Brain pericyte (primary cell): ENCODE results near the gene SOS1.
A peak's percentile ranks its signal among the peaks of the same experiment; 100 is the strongest.
"Not testable (repeated sequence)": the region's sequence is repeated elsewhere in the genome, so short reads cannot be mapped to it uniquely, and the experiment has no call there.

ENCODE experiments used
- DNase-seq: peaks from one replicate; pipeline ENCODE4 v3.0.0-alpha.2; 2012; ENCODE audit warnings: low read depth, low spot score

SOS1 gene

DNA sequence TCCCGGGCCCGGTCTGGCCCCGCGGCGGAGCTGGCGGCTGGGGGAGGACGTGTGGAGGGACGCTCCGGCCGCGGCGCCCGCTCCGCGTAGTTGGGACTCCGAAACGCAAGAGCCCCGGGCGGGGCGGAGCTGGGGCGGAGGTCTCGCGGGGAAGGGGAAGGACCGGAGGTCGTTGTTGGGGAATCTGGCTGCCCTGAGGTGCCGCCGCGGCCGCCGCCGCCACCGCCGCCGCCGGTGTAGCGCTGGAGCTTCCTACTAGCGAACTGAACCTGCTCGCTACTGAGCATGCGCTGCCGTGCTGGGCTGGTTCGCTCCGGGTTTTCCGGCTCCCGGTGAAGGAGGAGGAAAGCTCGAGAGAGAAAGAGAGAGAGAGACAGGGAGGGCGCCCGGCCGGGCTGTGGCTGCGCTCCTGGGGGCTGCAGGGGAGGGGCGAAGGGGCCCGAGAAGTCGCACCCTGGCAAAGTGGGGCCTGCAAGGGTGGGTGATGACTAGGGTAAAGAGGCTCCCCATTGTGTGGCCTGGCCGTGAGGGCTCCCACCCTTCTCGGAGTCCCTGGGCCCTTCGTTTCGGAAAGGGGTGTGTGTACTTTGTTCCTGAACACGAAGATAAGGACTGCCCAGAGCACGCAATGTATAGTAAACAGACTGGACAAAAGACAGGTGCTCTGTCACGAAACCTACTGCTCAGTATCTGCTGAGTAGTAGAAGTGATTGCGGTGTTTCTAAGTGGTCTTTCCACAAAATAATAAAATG, at the start of gene SOS1:
Gene SOS1, minus strand, starts transcription at position 281 of the 752 bp plus-strand sequence. CDS start 629 bp downstream, outside the sequence.
- peak; percentile 81 for DNase-seq

DNA sequence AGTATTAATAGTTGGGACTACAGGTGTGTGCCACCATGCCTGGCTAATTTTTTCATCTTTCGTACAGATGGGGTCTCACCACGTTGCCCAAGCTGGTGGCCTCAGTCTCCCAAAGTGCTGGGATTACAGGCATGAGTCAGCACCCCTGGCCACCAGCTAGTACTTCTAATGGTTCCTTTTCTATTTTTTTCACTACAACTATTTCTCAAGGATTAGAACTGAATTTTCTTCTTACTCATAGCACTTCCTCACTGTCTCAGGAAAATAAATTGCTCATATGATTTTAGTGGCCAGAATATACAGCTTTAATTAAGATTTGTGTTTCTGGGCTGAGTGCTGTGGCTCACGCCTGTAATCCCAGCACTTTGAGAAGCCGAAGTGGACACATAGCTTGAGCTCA, 43.2 kb upstream of the SOS1 start:
- no peak for DNase-seq

DNA sequence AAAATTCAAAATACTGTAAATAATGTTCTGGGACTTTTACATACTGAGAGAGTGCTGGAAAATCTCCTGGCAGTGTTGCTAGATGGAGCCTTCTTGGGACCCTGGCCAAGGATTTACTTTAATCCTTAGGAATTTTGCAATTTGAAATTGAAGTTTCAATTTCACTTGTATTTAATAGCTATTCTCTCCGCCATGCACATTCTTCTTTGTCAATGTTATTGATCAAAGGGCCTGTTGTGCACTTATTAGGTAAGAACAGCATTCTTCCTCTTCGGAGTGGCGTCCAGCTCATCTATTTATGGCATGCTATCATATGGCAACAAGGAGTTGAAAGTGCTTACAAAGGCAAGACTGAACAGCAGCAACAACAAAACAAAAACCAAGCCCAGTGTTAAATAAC, 40.1 kb upstream of the SOS1 start:
- no peak for DNase-seq

DNA sequence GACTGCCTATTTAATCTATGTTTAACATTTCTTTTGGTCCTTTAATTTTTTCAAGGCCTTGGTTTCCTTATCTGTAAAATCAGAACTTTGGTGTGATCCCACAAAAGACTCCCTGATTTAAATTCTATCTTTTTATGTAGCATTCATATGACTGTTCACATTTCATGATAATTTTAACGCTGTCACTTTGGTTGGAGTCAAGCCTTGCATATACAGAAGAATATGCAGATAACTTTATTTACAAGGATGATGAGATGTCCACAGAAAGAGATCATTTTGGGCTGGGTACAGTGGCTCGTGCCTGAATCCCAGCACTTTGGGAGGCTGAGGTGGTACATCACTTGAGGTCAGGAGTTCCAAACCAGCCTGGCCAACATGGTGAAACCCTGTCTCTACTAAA, 38.4 kb upstream of the SOS1 start:
- DNase-seq, result no peak

DNA sequence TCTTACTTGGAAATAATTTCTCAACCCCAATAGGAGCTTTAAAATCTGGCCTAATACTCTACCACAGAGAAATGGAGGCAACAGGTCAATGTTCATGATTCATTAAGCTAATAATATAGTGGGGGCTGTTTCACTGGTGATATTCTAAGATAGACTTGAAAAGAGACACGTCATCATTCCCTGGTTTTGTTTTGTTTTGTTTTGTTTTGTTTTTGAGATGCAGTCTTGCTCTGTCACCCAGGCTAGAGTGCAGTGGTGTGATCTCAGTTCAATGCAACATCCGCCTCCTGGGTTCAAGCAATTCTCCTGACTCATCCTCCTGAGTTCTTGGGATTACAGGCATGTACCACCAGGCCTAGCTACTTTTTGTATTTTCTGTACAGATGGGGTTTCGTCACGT, 37.5 kb upstream of the SOS1 start:
- DNase-seq, result peak; percentile 5

DNA sequence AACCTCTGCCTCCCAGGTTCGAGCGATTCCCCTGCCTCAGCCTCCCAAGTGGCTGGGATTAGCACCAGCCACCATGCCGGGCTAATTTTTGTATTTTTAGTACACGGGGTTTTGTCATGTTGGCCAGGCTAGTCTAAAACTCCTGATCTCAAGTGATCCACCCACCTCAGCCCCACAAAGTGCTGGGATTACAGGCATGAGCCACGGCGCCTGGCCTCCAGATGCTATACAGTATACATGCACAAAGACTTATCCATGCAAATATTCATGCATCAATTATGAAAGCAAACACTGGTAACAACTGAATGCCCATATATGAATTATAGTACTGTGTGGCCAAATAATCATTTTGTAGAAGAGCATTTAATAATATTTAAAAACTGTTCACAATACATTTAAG, 36.0 kb upstream of the SOS1 start:
- DNase-seq, result no peak

DNA sequence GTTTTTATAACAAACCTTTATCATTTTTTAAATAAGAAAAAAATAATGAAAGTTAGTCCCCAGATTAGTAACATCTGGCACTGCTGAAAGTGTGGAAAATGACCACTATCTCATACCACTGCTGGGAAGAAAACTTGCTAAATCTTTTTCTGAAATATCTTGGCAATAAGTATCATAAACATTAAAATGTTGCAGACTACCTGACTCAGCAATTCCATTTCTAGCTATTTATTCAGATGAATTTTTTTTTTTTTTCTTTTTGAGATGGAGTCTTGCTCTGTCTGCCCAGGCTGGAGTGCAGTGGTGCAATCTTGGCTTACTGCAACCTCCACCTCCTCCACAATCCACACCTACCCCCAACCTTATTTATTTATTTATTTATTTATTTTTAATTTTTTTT, 35.3 kb upstream of the SOS1 start:
- peak; percentile 20 for DNase-seq

DNA sequence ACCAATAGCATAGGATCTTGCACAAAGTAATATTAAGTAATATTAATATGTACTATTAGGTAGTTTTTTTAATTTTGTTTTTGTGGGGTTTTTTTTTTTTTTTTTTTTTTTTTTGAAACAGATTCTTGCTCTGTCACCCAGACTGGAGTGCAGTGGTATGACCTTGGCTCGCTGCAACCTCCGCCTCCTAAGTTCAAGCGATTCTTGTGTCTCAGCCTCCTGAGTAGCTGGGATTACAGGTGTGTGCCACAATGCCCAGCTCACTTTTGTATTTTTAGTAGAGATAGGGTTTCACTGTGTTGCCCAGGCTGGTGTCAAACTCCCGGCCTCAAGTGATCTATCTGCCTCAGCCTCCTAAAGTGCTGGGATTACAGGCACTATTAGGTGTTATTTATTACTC, 34.7 kb upstream of the SOS1 start:
- DNase-seq, result not testable (repeated sequence)

DNA sequence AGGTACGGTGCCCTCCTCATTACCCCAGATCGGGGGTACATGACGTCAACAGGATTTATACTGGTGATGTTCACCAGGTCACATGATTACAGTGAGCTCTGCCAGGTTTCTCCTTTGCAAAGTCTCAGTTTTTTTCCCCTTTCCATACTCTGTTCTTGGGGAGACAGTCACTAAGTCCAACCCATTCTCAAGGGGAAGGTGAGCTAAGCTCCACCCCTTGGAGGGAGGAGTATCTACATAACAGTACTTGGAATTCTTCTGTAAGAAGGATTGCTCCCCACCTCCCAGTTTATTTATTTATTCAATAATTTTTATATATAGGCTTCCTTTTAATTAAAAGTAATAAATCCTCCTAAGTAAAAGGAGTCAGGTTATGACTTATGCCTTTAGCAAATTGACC, 34.1 kb upstream of the SOS1 start:
- DNase-seq, result no peak

DNA sequence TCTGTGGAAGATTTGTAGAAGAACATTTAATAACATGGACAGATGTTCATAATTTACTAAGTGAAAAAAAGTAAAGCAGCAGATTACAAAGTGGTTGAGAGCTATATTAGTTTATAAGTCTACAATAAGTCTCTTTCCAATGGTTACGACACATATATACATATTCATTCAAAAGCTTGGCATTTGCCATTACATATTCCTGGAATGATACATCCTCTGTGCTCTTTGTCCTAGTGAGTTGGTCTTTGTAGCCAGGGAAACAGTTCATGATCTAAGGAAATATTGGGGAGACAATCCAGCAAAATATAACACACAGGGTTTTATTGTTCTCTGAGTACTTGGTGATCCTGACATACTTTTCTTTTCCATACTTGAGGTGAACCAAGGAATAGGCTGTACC, 32.5 kb upstream of the SOS1 start:
- no peak for DNase-seq

DNA sequence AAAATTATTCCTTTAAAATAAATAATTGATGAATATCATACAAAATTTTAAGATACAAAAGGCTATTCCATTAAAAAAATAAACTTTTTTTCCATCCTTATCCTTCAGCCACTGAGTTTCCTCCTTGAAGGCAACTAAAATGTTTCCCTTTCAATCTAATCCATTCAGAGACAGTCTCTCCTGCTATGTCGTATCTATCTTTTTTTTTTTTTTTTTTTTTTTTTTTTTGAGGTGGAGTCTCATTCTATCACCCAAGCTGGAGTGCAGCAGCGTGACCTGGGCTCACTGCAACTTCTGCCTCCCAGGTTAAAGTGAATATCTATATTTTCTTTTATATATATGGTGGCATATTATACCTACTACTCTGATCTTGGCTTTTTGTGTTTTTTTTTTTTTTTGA, 31.7 kb upstream of the SOS1 start:
- no peak for DNase-seq

DNA sequence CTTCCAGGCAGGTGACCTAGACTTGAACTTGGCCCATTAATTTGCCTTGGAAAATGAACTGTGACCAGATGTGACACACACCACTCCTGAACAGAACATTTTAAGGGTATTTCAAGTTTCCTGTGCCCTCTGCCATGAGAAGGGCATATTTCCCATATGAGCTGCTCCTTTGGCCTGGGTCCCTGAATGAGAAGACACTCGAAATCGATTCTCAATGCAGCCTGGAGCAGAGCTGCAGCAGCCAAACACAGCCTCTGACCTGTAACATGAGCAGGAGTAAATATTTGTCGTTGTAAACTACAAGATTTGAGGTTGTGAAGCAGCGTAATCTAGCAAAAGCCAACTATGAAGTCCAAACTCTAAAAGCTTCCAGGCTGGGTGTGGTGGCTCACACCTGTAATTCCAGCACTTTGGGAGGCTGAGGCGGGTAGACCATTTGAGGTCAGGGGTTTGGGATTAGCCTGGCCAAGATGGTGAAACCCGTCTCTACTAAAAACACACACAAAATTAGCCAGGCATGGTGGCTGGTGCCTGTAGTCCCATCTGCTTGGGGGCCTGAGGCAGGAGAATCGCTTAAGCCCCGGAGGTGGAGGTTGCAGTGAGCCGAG, 30.1 kb upstream of the SOS1 start:
- DNase-seq, result no peak

DNA sequence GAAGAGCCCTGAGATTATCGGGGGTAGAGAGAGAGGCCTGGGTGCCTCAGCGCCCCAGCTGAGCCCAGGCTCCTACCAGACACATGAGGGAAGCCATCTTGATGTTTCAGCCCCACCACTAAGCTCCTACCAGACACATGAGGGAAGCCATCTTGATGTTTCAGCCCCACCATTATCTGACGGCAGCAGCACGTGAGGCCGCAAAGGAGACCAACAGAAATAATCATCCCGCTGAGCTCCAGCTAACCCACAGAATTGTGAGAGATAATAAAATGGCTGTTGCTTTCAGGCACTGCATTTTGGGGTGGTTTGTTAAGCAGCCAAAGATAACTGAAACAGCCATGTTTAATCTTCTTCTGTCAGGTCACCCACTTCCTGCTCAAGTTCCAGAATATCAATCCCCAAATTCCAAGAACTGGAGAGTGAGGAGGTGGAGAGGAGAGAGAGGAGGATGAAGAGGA, 29.3 kb upstream of the SOS1 start:
- no peak for DNase-seq

DNA sequence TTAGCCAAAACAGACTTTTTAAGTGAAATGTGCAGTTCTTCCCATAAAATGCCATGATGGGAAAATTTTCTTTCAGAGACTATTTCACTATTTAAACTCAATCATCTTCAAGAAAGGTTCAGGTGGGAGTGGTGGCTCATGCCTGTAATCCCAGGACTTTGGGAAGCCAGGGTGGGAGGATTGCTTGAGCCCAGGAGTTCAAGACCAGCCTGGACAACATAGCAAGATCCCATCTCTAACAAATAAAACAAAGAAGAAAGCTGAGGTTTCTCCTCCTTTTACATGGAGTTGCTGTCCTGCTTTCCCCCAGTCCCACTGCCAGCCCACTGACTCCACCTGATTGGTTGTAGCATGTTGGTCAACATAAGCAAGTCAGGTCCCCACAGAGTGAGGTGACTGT, 25.8 kb upstream of the SOS1 start:
- DNase-seq, result no peak

DNA sequence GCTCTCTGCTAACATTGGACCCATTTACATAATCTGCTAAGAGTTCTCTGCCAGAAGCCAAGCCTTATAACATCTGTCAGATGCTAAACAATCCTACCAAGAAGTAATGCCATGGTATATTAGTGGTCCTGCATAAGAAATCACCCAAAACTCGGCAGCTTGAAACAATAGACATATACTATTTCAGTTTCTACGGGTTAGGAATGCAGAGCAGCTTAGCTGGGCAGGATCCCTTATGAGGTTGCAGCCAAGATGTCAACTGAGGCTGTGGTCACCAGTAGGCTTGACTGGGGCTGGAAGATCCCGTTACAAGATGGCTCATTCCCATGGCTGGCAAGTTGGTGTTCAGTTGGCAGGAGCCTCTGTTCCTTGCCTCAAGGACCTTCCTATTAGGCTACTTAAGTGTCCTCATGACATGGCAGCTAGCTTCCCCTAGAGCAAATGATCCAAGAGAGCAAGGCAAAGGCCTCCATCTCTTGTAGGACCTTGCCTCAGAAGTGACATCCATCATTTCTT, 25.1 kb upstream of the SOS1 start:
- no peak for DNase-seq

DNA sequence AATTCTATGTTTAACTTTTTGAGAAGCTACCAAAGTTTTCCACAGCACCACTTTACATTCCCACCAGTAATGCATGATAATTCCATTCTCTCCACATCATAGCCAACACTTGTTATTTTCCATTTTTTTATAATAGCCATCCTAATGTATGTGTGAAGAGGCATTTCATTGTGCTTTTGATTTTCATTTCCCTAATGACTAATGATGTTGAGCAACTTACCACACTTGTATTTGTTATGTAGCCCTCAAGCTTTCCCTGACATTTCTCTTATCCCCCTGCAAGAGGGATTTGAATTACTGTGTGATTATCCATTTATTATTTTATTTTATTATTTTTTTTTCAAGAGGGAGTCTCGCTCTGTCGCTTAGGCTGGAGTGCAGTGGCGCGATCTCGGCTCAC, 23.6 kb upstream of the SOS1 start:
- no peak for DNase-seq

DNA sequence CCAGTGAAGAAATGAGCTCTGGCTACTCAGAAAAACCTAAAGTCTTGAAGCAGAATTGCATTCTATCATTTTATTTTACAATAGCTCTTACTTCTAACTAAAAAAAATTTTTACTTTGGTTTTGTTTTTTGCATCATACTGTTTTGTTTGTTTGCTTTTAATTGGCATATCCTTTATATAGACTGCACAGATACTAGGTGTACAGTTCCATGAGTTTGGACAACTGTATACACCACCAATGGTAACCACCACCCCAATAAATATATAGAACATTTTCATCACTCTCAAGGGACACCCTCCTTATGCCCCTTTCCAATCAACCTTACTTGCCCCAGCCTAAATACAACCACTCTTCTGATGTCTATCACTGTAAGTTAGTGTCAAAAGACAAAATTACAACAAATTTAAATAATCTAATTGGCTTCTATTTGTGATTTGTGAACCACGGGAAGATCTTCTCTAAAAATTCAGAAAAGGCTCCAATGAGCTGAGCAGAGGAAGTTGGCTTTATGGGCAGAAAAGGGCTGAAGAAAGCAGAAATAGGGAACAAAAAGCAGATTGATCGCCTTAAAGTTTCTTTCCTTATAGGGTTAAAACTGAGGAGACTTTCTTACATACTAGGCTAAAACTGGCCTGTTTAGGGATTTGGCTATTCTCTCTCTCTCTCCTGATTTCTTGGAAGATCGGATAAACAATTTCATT, 22.2 kb upstream of the SOS1 start:
- no peak for DNase-seq

DNA sequence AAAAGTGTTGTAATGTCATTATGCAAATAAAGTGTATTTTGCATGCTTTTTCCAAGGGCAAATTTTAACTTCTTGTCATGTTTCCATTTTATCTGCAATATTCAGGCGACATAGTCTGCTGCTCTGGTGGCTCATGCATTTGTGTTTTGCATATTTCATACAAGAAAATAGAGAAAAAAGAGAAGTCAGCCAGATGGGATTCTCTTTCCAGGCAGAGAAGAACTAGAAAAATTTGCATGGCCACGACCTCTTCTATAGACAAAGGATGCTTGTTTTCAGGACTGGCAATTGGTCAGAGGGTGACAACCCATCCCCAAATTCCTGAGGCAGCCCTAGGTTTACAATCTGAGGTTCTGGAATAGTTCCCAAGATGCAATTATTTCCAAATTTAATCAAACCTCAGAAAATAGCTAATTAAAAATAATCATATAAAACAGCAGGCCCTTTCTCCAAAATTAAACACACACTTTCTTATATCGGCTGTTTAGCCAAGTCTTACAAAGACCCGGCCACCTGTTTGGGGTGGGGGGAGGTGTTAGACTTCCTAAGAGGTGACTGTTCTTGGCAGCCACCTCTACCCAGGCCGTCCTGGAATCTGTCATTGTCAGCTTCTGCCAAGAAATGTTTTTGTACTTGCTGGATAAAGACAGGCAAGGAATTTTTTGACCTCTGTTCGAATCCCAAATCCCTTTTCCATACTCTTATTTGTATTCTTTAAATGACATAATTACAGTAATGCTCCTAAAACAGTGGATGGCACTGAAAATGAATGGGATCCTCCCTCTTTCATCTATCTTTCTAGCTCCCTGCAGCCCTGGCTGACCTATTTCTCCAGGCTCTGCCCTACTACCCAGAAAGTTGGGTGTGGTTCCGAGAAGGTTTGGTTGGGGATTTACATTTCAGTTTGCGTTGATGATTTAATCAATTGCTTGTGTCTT, 20.8 kb upstream of the SOS1 start:
- DNase-seq, result no peak

DNA sequence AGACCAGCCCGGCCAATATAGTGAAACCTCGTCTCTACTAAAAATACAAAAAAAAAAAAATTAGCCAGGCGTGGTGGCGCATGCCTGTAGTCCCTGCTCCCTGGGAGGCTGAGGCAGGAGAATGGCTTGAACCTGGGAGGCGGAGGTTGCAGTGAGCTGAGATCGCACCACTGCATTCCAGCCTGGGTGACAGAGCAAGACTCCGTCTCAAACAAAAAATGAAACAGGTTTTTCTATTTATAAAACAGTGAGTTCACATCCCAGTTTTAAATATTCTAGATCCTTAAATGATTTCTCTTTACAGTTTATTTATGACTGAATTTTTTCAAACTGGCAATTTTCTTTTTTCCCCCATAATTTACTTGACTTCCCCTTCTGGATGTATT, 20.1 kb upstream of the SOS1 start:
- not testable (repeated sequence) for DNase-seq

DNA sequence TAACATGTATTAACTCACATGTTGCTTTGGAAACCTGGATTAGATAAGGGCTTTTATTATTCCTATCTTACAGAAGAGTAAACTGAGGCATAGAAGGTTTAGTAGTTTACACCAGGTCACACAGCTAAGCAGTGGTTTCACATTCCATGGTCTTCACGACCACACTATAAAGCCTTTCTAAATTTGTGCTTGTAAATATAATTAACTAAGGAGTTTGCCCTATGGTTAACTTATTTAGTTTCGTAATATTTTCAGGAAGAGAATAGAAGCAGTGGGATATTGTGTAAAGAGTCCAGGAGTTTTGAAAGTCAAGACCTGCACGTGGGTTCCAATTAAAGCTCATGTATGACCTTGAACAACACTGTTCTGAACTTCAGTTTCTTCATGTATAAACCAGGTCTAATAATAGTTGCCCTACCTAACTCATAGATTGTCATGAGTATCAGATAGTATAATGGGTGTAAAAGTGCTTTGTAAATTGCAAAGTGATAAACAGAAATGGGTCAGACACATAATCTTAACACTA, 19.5 kb upstream of the SOS1 start:
- DNase-seq, result no peak

DNA sequence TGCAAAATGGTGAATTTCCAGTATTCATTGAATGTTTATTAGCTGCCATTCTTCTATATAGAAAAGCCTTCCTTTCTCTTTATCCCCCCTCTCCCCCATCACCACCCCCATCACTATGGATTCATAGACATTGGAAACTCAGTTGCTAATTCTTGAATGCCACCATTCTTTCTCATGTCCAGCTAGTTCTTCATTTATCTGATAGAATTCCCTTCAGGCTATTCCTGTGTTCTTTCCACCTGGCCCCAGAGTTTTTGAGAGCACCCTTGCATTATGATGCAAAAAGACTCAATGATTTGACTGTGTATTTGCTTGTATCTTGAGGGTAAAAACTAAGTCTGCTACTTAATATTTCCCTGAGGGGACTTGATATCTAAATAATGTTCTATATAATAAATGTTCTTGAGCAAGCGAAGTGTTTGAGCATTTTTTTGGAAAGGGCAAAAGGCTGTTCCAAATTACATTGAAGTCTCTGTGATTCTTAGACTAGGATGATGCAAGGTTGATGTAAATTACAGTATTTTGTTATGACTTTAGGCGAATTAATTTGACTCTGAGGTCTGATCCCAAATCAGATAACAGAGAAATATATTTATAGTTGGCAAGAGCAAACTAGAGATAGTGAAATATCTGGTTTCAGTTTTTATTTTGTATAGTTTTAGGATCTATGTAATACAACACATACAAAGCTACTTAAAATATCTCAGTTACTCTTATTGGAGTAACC, 18.8 kb upstream of the SOS1 start:
- DNase-seq, result no peak
